AG10803 (cell line): ENCODE measurements around the gene SORBS1.
A peak's percentile ranks its signal among the peaks of the same experiment; 100 is the strongest.

Experiments
- DNase-seq: peaks from one replicate; pipeline ENCODE4 v3.0.0; 2010; ENCODE audit warnings: low read depth
- H3K4me3 ChIP-seq: 2 replicates; pipeline ENCODE4 v1.5.1; 2011; ENCODE audit warnings: mild to moderate bottlenecking, low read length, control low read depth
- CTCF ChIP-seq: conservative IDR thresholded peaks from 2 replicates; pipeline ENCODE4 v1.5.1; 2011; ENCODE audit warnings: mild to moderate bottlenecking, low read length, control low read depth, inconsistent platforms

The SORBS1 gene

GRCh38 chr10:95573964-95574604 lies 12.9 kb upstream of the SORBS1 start:
- H3K4me3 ChIP-seq: no peak overlapping the region
- DNase-seq: no peak
- no peak for TF ChIP-seq CTCF

GRCh38 chr10:95573527-95573926 lies 12.4 kb upstream of the SORBS1 start:
- no peak for TF ChIP-seq CTCF
- no peak overlapping the region for H3K4me3 ChIP-seq

GRCh38 chr10:95572131-95572820 lies 11.1 kb upstream of the SORBS1 start:
- no peak for TF ChIP-seq CTCF
- no peak overlapping the region for H3K4me3 ChIP-seq
- no peak for DNase-seq

More at GRCh38 chr10:95573527-95573926, 12.4 kb upstream of the SORBS1 start:
- no peak for DNase-seq

- no peak overlapping the region for H3K4me3 ChIP-seq
- TF ChIP-seq CTCF: no peak
- no peak for DNase-seq
These were observed 10.2 kb upstream of the SORBS1 start for GRCh38 chr10:95571390-95571789.

GRCh38 chr10:95569368-95569767 lies 8.2 kb upstream of the SORBS1 start:
- no peak for TF ChIP-seq CTCF
- no peak overlapping the region for H3K4me3 ChIP-seq
- peak; percentile 11 for DNase-seq

GRCh38 chr10:95567903-95568630 lies 6.9 kb upstream of the SORBS1 start:
- DNase-seq: no peak
- no peak for TF ChIP-seq CTCF
- H3K4me3 ChIP-seq: no peak overlapping the region
